ENCODE measurements around the gene ETFDH.
"Not testable (repeated sequence)": the region's sequence is repeated elsewhere in the genome, so short reads cannot be mapped to it uniquely, and the experiment has no call there.

Gene ETFDH

GRCh38 chr4:158681629-158682028 lies 9.5 kb downstream of the ETFDH start:
- no peak for DNase-seq

GRCh38 chr4:158682066-158682465 lies 10.0 kb downstream of the ETFDH start:
- DNase-seq = no peak

- DNase-seq = no peak
Measured at GRCh38 chr4:158688813-158689212, 16.7 kb downstream of the ETFDH start.

- no peak for DNase-seq
Measured at GRCh38 chr4:158704274-158704673, 32.2 kb downstream of the ETFDH start.

GRCh38 chr4:158710814-158711213 lies 38.7 kb downstream of the ETFDH start:
- no peak for DNase-seq

- not testable (repeated sequence) for DNase-seq
Measured at GRCh38 chr4:158712622-158713021, 40.5 kb downstream of the ETFDH start.

GRCh38 chr4:158714937-158715336 lies 42.8 kb downstream of the ETFDH start:
- no peak for DNase-seq

GRCh38 chr4:158715802-158716201 lies 43.7 kb downstream of the ETFDH start:
- no peak for DNase-seq

GRCh38 chr4:158721680-158722079 lies 49.6 kb downstream of the ETFDH start:
- DNase-seq = no peak

- no peak for DNase-seq
Measured at GRCh38 chr4:158722291-158722916, 50.3 kb downstream of the ETFDH start.

- DNase-seq = peak; percentile 26
Measured at GRCh38 chr4:158722917-158723793, 51.1 kb downstream of the ETFDH start, which contains the start of gene PPID. Gene PPID, minus strand, starts transcription at chr4:158723396. Its CDS starts 108 bp downstream, at chr4:158723288.

- DNase-seq = no peak
Measured at GRCh38 chr4:158724637-158725036, 52.5 kb downstream of the ETFDH start.

GRCh38 chr4:158726633-158727032 lies 54.5 kb downstream of the ETFDH start:
- DNase-seq = no peak

GRCh38 chr4:158728236-158728635 lies 56.1 kb downstream of the ETFDH start:
- DNase-seq = no peak

GRCh38 chr4:158729716-158730559 lies 57.8 kb downstream of the ETFDH start:
- DNase-seq = no peak

- DNase-seq = no peak
Measured at GRCh38 chr4:158738866-158739265, 66.8 kb downstream of the ETFDH start.

- DNase-seq = no peak
Measured at GRCh38 chr4:158739600-158739999, 67.5 kb downstream of the ETFDH start.

GRCh38 chr4:158741326-158742021 lies 69.4 kb downstream of the ETFDH start:
- DNase-seq = no peak

- DNase-seq = not testable (repeated sequence)
Measured at GRCh38 chr4:158746537-158746936, 74.4 kb downstream of the ETFDH start.

- DNase-seq = no peak
Measured at GRCh38 chr4:158750379-158750778, 78.3 kb downstream of the ETFDH start.

GRCh38 chr4:158754385-158755180 lies 82.5 kb downstream of the ETFDH start:
- no peak for DNase-seq

- DNase-seq = not testable (repeated sequence)
Measured at GRCh38 chr4:158755819-158756218, 83.7 kb downstream of the ETFDH start.
